HCT116 (cell line): ENCODE results near the gene PIEZO2.

ENCODE experiments used
- CTCF ChIP-seq, 3 experiments: fragments of 200-600 bp in 1 of 3; sonication (generic) in 1 of 3; IDR thresholded peaks in 2 of 3; conservative IDR thresholded peaks in 1 of 3; 2 replicates each; pipeline ENCODE4 v1.5.1; 2012 to 2017; ENCODE audit warnings: low read depth in 2 of 3, low read length in 2 of 3, antibody characterized with exemption in 1 of 3, borderline replicate concordance in 1 of 3, control low read depth in 1 of 3, mild to moderate bottlenecking in 1 of 3, mixed read lengths in 1 of 3, mixed run types in 1 of 3, moderate library complexity in 1 of 3; ENCODE audit not compliant: insufficient read depth in 1 of 3
- POLR2A ChIP-seq: IDR thresholded peaks from 2 replicates; pipeline ENCODE4 v1.7.0; 2011; ENCODE audit warnings: borderline replicate concordance; ENCODE audit not compliant: insufficient read depth, insufficient read length; ENCODE audit errors: extremely low read depth
- POLR2AphosphoS5 ChIP-seq: IDR thresholded peaks from 2 replicates; pipeline ENCODE4 v1.6.1; 2011; ENCODE audit warnings: mild to moderate bottlenecking, low read depth, low read length, moderate library complexity
- TF ChIP-seq, protein P1 (sequence below): IDR thresholded peaks from 2 replicates; pipeline ENCODE4 v1.6.1; 2012; ENCODE audit warnings: low read depth
- TF ChIP-seq, protein P2 (sequence below): IDR thresholded peaks from 2 replicates; pipeline ENCODE4 v1.6.1; 2012

DNA sequence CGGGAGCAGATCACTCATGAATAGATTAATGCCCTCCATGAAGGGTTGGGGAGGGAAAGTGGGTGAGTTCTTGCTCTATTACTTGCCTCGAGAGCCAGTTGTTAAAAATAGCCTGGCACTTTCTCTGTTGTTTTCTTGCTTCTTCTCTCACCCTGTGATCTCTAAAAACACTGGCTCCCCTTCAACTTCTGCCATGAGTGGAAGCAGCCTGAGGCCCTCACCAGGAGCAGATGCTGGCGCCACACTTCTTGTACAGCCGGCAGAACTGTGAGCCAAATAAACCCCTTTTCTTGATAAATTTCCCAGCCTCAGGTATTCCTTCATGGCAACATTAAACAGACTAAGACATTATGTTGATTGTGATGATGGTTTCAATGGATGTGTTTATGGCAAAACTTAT, 307.0 kb downstream of the PIEZO2 start:
- TF ChIP-seq CTCF (IDR thresholded peaks at IDR 0.05 in 2 of 3, conservative IDR thresholded peaks at IDR 0.05 in 1 of 3; ENCODE audit: borderline replicate concordance in 1 of 3, insufficient read depth in 1 of 3, low read depth in 2 of 3, low read length in 2 of 3) (no peak), POLR2A (no peak), POLR2AphosphoS5 (no peak)
- TF ChIP-seq, protein P1, sequence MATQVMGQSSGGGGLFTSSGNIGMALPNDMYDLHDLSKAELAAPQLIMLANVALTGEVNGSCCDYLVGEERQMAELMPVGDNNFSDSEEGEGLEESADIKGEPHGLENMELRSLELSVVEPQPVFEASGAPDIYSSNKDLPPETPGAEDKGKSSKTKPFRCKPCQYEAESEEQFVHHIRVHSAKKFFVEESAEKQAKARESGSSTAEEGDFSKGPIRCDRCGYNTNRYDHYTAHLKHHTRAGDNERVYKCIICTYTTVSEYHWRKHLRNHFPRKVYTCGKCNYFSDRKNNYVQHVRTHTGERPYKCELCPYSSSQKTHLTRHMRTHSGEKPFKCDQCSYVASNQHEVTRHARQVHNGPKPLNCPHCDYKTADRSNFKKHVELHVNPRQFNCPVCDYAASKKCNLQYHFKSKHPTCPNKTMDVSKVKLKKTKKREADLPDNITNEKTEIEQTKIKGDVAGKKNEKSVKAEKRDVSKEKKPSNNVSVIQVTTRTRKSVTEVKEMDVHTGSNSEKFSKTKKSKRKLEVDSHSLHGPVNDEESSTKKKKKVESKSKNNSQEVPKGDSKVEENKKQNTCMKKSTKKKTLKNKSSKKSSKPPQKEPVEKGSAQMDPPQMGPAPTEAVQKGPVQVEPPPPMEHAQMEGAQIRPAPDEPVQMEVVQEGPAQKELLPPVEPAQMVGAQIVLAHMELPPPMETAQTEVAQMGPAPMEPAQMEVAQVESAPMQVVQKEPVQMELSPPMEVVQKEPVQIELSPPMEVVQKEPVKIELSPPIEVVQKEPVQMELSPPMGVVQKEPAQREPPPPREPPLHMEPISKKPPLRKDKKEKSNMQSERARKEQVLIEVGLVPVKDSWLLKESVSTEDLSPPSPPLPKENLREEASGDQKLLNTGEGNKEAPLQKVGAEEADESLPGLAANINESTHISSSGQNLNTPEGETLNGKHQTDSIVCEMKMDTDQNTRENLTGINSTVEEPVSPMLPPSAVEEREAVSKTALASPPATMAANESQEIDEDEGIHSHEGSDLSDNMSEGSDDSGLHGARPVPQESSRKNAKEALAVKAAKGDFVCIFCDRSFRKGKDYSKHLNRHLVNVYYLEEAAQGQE: no peak
- TF ChIP-seq, protein P2, sequence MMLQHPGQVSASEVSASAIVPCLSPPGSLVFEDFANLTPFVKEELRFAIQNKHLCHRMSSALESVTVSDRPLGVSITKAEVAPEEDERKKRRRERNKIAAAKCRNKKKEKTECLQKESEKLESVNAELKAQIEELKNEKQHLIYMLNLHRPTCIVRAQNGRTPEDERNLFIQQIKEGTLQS: no peak
